ENCODE measurements around the gene HVCN1. TPM values are rescaled to one million over a fixed set of nuclear protein-coding genes. Genes with fewer than 3 reads are reported as not detected.
"Not testable (repeated sequence)": the region's sequence is repeated elsewhere in the genome, so short reads cannot be mapped to it uniquely, and the experiment has no call there.

The HVCN1 gene, protein sequence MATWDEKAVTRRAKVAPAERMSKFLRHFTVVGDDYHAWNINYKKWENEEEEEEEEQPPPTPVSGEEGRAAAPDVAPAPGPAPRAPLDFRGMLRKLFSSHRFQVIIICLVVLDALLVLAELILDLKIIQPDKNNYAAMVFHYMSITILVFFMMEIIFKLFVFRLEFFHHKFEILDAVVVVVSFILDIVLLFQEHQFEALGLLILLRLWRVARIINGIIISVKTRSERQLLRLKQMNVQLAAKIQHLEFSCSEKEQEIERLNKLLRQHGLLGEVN
- 2.1 and 2.9 TPM in 2 replicates for total RNA-seq

DNA sequence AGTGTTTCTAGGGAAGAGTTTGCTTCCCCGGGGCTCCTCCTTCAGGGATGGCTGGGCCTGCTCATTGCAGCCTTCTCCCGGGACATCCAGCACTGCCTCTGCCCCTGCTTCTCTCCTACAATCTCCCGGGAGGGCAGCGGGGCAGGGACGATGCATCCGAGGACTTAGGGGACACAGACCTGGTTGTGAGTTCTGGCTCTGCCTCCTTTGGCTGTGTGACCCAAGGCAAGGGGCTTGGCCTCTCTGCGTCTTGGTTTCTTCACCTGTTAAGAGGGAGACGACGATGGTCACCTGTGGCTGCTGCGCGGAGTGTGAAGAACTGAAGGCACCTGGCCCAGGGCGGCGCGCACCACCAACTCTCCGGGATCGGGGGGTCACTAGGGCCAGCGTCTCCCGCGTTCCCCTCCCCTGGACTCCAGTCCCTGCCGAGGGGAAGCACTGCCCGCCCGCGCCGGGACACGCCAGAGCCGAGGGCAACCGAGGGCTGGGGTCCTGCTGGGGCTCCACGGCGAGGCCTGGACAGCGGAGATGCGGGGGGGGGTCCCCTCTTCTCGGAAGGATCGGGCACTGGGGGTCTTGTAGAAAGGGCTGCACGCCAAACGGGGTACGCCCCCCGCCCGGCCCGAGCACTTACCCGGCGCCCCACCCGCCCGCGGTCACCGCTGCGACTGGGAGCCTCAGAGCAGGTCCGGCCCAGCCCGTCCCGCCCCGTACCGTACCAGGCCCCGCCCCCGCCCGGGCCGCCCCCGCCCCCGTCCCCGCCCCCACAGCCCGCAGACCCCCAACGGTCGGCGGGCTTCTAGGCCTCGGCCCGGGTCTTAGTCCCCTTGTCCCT, at the start of gene HVCN1:
Gene HVCN1 (minus strand): TSS at position 670 of the 835 bp plus-strand sequence. CDS start 5,870 bp downstream, outside the sequence.
- DNase-seq (ENCODE audit: insufficient read length, low spot score, missing footprints), result peak; percentile 93
- Histone ChIP-seq H4K20me1 (ENCODE audit: insufficient read depth, low read length) (no peaks in the 10 kb centered on the region), H3K27ac (ENCODE audit: low read depth, low read length) (no peak within 1 kb of the TSS), H3K4me2 (ENCODE audit: insufficient read depth, low read length) (peak within 1 kb of the TSS; percentile 87), H3K36me3 (ENCODE audit: insufficient read depth, low read length) (no peaks in the 10 kb centered on the region), H3K4me3 (ENCODE audit: insufficient read depth, low read length) (peak within 1 kb of the TSS; percentile 70), H2AFZ (ENCODE audit: low read length) (peak within 1 kb of the TSS; percentile 96), H3K27me3 (ENCODE audit: insufficient read depth, low read length) (peaks cover 10% of the 10 kb centered on the region), H3K4me1 (ENCODE audit: insufficient read depth, low read length) (peaks cover 7% of the 10 kb centered on the region), H3K9me3 (ENCODE audit: low read depth, low read length) (no peaks in the 10 kb centered on the region), H3K79me2 (ENCODE audit: insufficient read depth, low read length) (no peaks in the 10 kb centered on the region)
- TF ChIP-seq, protein P1, sequence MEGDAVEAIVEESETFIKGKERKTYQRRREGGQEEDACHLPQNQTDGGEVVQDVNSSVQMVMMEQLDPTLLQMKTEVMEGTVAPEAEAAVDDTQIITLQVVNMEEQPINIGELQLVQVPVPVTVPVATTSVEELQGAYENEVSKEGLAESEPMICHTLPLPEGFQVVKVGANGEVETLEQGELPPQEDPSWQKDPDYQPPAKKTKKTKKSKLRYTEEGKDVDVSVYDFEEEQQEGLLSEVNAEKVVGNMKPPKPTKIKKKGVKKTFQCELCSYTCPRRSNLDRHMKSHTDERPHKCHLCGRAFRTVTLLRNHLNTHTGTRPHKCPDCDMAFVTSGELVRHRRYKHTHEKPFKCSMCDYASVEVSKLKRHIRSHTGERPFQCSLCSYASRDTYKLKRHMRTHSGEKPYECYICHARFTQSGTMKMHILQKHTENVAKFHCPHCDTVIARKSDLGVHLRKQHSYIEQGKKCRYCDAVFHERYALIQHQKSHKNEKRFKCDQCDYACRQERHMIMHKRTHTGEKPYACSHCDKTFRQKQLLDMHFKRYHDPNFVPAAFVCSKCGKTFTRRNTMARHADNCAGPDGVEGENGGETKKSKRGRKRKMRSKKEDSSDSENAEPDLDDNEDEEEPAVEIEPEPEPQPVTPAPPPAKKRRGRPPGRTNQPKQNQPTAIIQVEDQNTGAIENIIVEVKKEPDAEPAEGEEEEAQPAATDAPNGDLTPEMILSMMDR (IDR thresholded peaks at IDR 0.05; ENCODE audit: extremely low read depth, low read depth, low read length), result no peak

DNA sequence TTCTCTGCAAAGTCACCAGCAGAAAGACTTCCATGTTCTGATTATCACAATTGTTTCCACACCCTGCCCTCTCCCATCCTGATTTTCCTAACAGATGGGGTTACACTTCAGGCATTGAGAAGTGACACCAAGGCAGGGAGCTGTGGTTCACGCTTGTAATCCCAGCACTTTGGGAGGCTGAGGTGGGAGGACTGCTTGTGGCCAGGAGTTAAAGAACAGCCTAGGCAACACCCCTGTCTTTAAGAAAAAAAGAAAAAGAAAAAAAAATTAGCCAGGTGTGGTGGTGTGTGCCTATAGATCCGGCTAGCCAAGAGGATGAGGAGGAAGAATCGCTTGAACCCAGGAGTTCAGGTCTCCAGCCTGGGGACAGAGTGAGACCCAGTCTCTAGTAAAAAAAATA, 48.6 kb upstream of the HVCN1 start:
- TF ChIP-seq, protein P1 (IDR thresholded peaks at IDR 0.05; ENCODE audit: extremely low read depth, low read depth, low read length), result no peak
- no peaks in the 10 kb centered on the region for H3K9me3 ChIP-seq (ENCODE audit: low read depth, low read length)
- H2AFZ ChIP-seq (ENCODE audit: low read length), result no peak overlapping the region
- H3K79me2 ChIP-seq (ENCODE audit: insufficient read depth, low read length), result peaks cover 100% of the 10 kb centered on the region
- peaks cover 57% of the 10 kb centered on the region for H3K4me1 ChIP-seq (ENCODE audit: insufficient read depth, low read length)
- peak overlapping the region; percentile 21 for H3K27ac ChIP-seq (ENCODE audit: low read depth, low read length)
- H3K36me3 ChIP-seq (ENCODE audit: insufficient read depth, low read length), result no peaks in the 10 kb centered on the region
- peaks cover 81% of the 10 kb centered on the region for H4K20me1 ChIP-seq (ENCODE audit: insufficient read depth, low read length)
- no peak overlapping the region for H3K4me3 ChIP-seq (ENCODE audit: insufficient read depth, low read length)
- no peaks in the 10 kb centered on the region for H3K27me3 ChIP-seq (ENCODE audit: insufficient read depth, low read length)
- peak overlapping the region; percentile 4 for H3K4me2 ChIP-seq (ENCODE audit: insufficient read depth, low read length)
- no peak for DNase-seq (ENCODE audit: insufficient read length, low spot score, missing footprints)

DNA sequence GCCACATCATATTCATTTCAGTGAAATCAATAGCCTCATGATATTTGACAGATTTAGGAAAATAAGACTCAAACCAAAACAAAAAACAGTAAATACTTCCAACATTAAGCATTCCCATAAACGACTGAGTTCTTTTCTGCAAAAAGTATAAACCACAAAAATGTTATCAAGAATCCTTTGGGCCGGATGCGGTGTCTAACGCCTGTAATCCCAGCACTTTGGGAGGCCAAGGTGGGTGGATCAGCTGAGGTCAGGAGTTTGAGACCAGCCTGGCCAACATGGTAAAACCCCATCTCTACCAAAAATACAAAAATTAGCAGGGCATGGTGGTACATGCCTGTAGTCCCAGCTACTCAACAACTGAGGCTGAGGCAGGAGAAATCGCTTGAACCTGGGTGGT, 48.1 kb upstream of the HVCN1 start:
- H3K4me2 ChIP-seq (ENCODE audit: insufficient read depth, low read length), result peak overlapping the region; percentile 15
- DNase-seq (ENCODE audit: insufficient read length, low spot score, missing footprints); H3K9me3 ChIP-seq (ENCODE audit: low read depth, low read length); H3K36me3 ChIP-seq (ENCODE audit: insufficient read depth, low read length); H3K4me3 ChIP-seq (ENCODE audit: insufficient read depth, low read length); H2AFZ ChIP-seq (ENCODE audit: low read length); H3K27me3 ChIP-seq (ENCODE audit: insufficient read depth, low read length): not testable (repeated sequence)
- peaks cover 57% of the 10 kb centered on the region for H3K4me1 ChIP-seq (ENCODE audit: insufficient read depth, low read length)
- H3K27ac ChIP-seq (ENCODE audit: low read depth, low read length), result peak overlapping the region; percentile 21
- H3K79me2 ChIP-seq (ENCODE audit: insufficient read depth, low read length), result peaks cover 100% of the 10 kb centered on the region
- H4K20me1 ChIP-seq (ENCODE audit: insufficient read depth, low read length), result peaks cover 84% of the 10 kb centered on the region

DNA sequence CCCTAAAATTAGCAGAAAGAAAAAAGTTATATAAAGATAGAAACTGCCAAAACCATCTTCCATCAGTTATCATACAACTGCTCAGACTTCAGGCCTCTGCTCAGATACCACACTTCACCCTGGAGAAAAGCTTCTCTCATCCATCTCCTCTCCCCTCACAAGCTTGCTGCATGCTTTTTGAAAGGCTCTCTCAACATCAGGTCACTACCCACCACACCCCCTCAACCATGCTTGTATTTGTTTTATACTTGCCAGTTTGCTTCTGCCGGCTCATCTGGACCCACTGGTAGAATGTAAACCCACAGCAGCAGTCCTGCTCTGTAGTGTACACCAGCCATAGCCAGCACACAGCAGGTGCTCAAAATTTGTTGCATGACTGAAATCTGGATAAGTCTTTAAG, 45.0 kb upstream of the HVCN1 start:
- peak overlapping the region; percentile 47 for H3K4me2 ChIP-seq (ENCODE audit: insufficient read depth, low read length)
- H3K27ac ChIP-seq (ENCODE audit: low read depth, low read length), result no peak overlapping the region
- H3K4me3 ChIP-seq (ENCODE audit: insufficient read depth, low read length), result no peak overlapping the region
- H4K20me1 ChIP-seq (ENCODE audit: insufficient read depth, low read length), result peaks cover 66% of the 10 kb centered on the region
- TF ChIP-seq, protein P1 (IDR thresholded peaks at IDR 0.05; ENCODE audit: extremely low read depth, low read depth, low read length), result no peak
- peaks cover 33% of the 10 kb centered on the region for H3K4me1 ChIP-seq (ENCODE audit: insufficient read depth, low read length)
- no peak overlapping the region for H2AFZ ChIP-seq (ENCODE audit: low read length)
- no peaks in the 10 kb centered on the region for H3K9me3 ChIP-seq (ENCODE audit: low read depth, low read length)
- H3K79me2 ChIP-seq (ENCODE audit: insufficient read depth, low read length), result peaks cover 100% of the 10 kb centered on the region
- no peak for DNase-seq (ENCODE audit: insufficient read length, low spot score, missing footprints)
- H3K27me3 ChIP-seq (ENCODE audit: insufficient read depth, low read length), result no peaks in the 10 kb centered on the region
- peaks cover 30% of the 10 kb centered on the region for H3K36me3 ChIP-seq (ENCODE audit: insufficient read depth, low read length)
